OCI-LY1 (cell line): Measurements from ENCODE around the gene LCMT1.

Experiments
- EZH2 ChIP-seq: fragments of 200-600 bp; sonication (generic), shearing (Covaris generic); IDR thresholded peaks from 2 replicates; pipeline ENCODE4 v1.8.0; 2017; ENCODE audit warnings: borderline replicate concordance, mixed run types, mild to moderate bottlenecking, antibody characterized with exemption, low read length, moderate library complexity, mixed read lengths
- TF ChIP-seq, protein P1 (sequence below): fragments of 200-600 bp; sonication (generic), shearing (Covaris generic); IDR thresholded peaks from 2 replicates; pipeline ENCODE4 v1.5.1; 2017; ENCODE audit warnings: mild to moderate bottlenecking, antibody characterized with exemption, low read length, moderate library complexity, mixed read lengths

DNA sequence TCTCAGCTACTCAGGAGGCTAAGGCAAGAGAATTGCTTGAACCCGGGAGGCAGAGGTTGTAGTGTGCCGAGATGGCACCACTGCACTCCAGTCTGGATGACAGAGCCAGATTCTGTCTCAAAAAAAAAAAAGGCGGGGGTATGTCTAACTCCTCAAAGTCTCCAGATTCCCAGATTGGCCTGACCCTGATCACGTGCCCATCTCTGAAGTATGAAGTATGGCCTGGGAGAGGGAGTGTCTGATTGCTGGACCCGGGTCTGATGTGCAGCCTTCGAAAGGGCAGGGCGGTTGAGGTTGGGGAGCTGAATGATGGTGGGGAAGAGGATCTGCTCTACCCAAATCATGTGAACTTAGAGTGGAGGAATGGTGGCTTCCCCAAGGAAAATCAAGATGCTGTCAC, 87.9 kb downstream of the LCMT1 start:
- TF ChIP-seq, protein P1, sequence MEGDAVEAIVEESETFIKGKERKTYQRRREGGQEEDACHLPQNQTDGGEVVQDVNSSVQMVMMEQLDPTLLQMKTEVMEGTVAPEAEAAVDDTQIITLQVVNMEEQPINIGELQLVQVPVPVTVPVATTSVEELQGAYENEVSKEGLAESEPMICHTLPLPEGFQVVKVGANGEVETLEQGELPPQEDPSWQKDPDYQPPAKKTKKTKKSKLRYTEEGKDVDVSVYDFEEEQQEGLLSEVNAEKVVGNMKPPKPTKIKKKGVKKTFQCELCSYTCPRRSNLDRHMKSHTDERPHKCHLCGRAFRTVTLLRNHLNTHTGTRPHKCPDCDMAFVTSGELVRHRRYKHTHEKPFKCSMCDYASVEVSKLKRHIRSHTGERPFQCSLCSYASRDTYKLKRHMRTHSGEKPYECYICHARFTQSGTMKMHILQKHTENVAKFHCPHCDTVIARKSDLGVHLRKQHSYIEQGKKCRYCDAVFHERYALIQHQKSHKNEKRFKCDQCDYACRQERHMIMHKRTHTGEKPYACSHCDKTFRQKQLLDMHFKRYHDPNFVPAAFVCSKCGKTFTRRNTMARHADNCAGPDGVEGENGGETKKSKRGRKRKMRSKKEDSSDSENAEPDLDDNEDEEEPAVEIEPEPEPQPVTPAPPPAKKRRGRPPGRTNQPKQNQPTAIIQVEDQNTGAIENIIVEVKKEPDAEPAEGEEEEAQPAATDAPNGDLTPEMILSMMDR: no peak
- no peak for TF ChIP-seq EZH2
